Breast epithelium (tissue), 3 donors: ENCODE results near the gene BAIAP2L2.

Source experiments
- CTCF ChIP-seq, 3 donors: fragments of 450-650 bp; IDR thresholded peaks; one replicate each; pipeline ENCODE4 v1.5.1; 2016 to 2017; ENCODE audit warnings: antibody characterized with exemption in 3 of 3, mild to moderate bottlenecking in 3 of 3, moderate library complexity in 3 of 3
- POLR2A ChIP-seq: fragments of 450-650 bp; IDR thresholded peaks from one replicate; pipeline ENCODE4 v1.6.1; 2016; ENCODE audit warnings: antibody characterized with exemption, mild to moderate bottlenecking, moderate library complexity
- POLR2AphosphoS5 ChIP-seq, 3 donors: sonication (generic); formaldehyde crosslinking; IDR thresholded peaks; one replicate each; pipeline ENCODE4 v1.6.1; 2017; ENCODE audit warnings: antibody characterized with exemption in 3 of 3

DNA sequence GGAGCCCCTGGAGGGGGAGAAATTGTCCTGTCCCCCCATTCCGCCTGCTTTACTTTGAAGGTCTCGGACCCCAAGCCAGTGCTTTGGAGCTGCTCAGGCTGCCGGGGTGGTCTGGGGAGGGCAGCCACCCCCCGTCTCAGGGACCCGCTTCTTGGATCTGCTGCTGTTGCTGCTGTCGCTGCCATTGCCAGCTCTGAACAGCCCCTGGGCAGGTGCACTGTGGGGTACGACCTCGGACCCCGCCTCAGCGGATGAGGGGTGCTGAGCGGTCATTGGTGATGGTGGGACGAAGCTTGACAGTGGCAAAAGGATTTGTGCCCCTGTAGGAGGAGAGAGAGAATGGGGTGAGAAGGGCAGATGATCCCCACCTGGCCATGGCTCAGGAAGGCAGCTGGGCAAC is 25.4 kb downstream of the BAIAP2L2 start:
- no peak for TF ChIP-seq POLR2A
- no peak for TF ChIP-seq CTCF (IDR thresholded peaks at IDR 0.05)
- TF ChIP-seq POLR2AphosphoS5 (IDR thresholded peaks at IDR 0.05), result no peak
